WTC11 (cell line): Measurements from ENCODE around the gene ANKRD23. TPM values are rescaled to one million over a fixed set of nuclear protein-coding genes. Genes with fewer than 3 reads are reported as not detected.

Experiments used
- ATAC-seq: fragments of 200-7000 bp; cut with Tn5 transposase; 2 replicates; pipeline ENCODE4 v1.10.0; 2021; ENCODE audit warnings: mild to moderate bottlenecking, moderate library complexity
- CTCF ChIA-PET: fragments of 300-600 bp; sonication (Branson Sonifier 250); formaldehyde crosslinking; loops from one replicate; lab custom pipeline; 2021; ENCODE audit warnings: antibody characterized with exemption; lab: Charles Lee
- POLR2A ChIA-PET: fragments of 350-600 bp; sonication (Branson Sonifier 250); formaldehyde crosslinking; loops from one replicate; lab custom pipeline; 2021; ENCODE audit warnings: antibody characterized with exemption; lab: Charles Lee
- DNase-seq: peaks from one replicate; pipeline ENCODE4 v3.0.0; 2021; ENCODE audit warnings: low spot score
- H3K27ac Mint-ChIP-seq: 2 replicates; pipeline ENCODE4 v1.8.0; 2021; ENCODE audit warnings: mixed read lengths
- H3K27me3 Mint-ChIP-seq: 2 replicates; pipeline ENCODE4 v1.8.0; 2021; ENCODE audit warnings: low read depth, mild to moderate bottlenecking, moderate library complexity, mixed read lengths
- H3K36me3 Mint-ChIP-seq: 2 replicates; pipeline ENCODE4 v1.8.0; 2021; ENCODE audit warnings: mixed read lengths
- H3K4me1 Mint-ChIP-seq: 2 replicates; pipeline ENCODE4 v1.8.0; 2022; ENCODE audit warnings: mixed read lengths
- H3K4me3 Mint-ChIP-seq: 2 replicates; pipeline ENCODE4 v1.8.0; 2021; ENCODE audit warnings: mild to moderate bottlenecking, moderate library complexity, mixed read lengths
- H3K9me3 Mint-ChIP-seq: 2 replicates; pipeline ENCODE4 v1.8.0; 2021; ENCODE audit warnings: mixed read lengths
- CREB1 ChIP-seq: sonication (generic); formaldehyde crosslinking; IDR thresholded peaks from 2 replicates; pipeline ENCODE4 v1.8.0; 2023; ENCODE audit warnings: mild to moderate bottlenecking, missing genetic modification reagents
- CREM ChIP-seq: sonication (generic); formaldehyde crosslinking; IDR thresholded peaks from 2 replicates; pipeline ENCODE4 v1.8.1; 2022; ENCODE audit warnings: mild to moderate bottlenecking, missing genetic modification reagents, moderate library complexity
- E2F1 ChIP-seq: sonication (generic); formaldehyde crosslinking; IDR thresholded peaks from 2 replicates; pipeline ENCODE4 v1.8.0; 2022; ENCODE audit warnings: mild to moderate bottlenecking, missing genetic modification reagents
- E2F4 ChIP-seq: sonication (generic); formaldehyde crosslinking; IDR thresholded peaks from 2 replicates; pipeline ENCODE4 v1.8.1; 2022; ENCODE audit warnings: low read depth, mild to moderate bottlenecking, moderate library complexity, missing genetic modification reagents, borderline replicate concordance
- FOXP1 ChIP-seq: sonication (generic); formaldehyde crosslinking; IDR thresholded peaks from 2 replicates; pipeline ENCODE4 v1.8.0; 2022; ENCODE audit warnings: missing genetic modification reagents, mild to moderate bottlenecking, moderate library complexity, borderline replicate concordance
- FOXP4 ChIP-seq: sonication (generic); formaldehyde crosslinking; IDR thresholded peaks from 2 replicates; pipeline ENCODE4 v1.8.0; 2022; ENCODE audit warnings: mild to moderate bottlenecking, missing genetic modification reagents
- HMGA2 ChIP-seq: fragments of 250-450 bp; sonication (Bioruptor Pico); IDR thresholded peaks from 2 replicates; pipeline ENCODE4 v1.4.0; 2021; ENCODE audit warnings: mild to moderate bottlenecking, moderate library complexity
- MXD4 ChIP-seq: fragments of 250-450 bp; sonication (Bioruptor Pico); IDR thresholded peaks from 2 replicates; pipeline ENCODE4 v1.8.0; 2021; ENCODE audit warnings: mild to moderate bottlenecking, moderate library complexity, borderline replicate concordance
- PRDM15 ChIP-seq: sonication (generic); formaldehyde crosslinking; IDR thresholded peaks from 2 replicates; pipeline ENCODE4 v1.8.0; 2022; ENCODE audit warnings: missing genetic modification reagents
- PRRX2 ChIP-seq: fragments of 250-450 bp; sonication (Bioruptor Pico); IDR thresholded peaks from 2 replicates; pipeline ENCODE4 v1.8.0; 2021; ENCODE audit warnings: mild to moderate bottlenecking
- TEAD1 ChIP-seq: sonication (generic); formaldehyde crosslinking; IDR thresholded peaks from 2 replicates; pipeline ENCODE4 v1.8.0; 2022; ENCODE audit warnings: mild to moderate bottlenecking, missing genetic modification reagents
- USF1 ChIP-seq: sonication (generic); formaldehyde crosslinking; IDR thresholded peaks from 2 replicates; pipeline ENCODE4 v1.8.0; 2022; ENCODE audit warnings: mild to moderate bottlenecking, missing genetic modification reagents
- ZNF281 ChIP-seq: sonication (generic); formaldehyde crosslinking; IDR thresholded peaks from 2 replicates; pipeline ENCODE4 v1.8.0; 2023; ENCODE audit warnings: mild to moderate bottlenecking, missing genetic modification reagents
- ZNF396 ChIP-seq: fragments of 250-450 bp; sonication (Bioruptor Pico); IDR thresholded peaks from 2 replicates; pipeline ENCODE4 v1.8.0; 2021; ENCODE audit warnings: mild to moderate bottlenecking, moderate library complexity, borderline replicate concordance
- total RNA-seq: library from RNA; stranded (reverse); gene quantifications from 3 replicates; pipeline ENCODE4 v1.2.3, GENCODE V29; 2021

Gene ANKRD23
- total RNA-seq, 1 experiment from 2014 or later = 3.2 TPM

- H3K27me3 Mint-ChIP-seq = no peaks in the 10 kb centered on the region
- peaks cover 6% of the 10 kb centered on the region for H3K9me3 Mint-ChIP-seq
- no peak overlapping the region for H3K4me3 Mint-ChIP-seq
- peaks cover 9% of the 10 kb centered on the region for H3K36me3 Mint-ChIP-seq
- H3K27ac Mint-ChIP-seq = no peak overlapping the region
- H3K4me1 Mint-ChIP-seq = no peaks in the 10 kb centered on the region
- TF ChIP-seq TEAD1 (CRISPR knock-in tag) = no peak
- no peak for TF ChIP-seq FOXP1 (CRISPR knock-in tag)
- no peak for TF ChIP-seq MXD4 (CRISPR knock-in tag)
- TF ChIP-seq CREM (CRISPR knock-in tag) = no peak
- no peak for TF ChIP-seq E2F4 (CRISPR knock-in tag)
- no peak for TF ChIP-seq USF1 (CRISPR knock-in tag)
- no peak for TF ChIP-seq PRRX2 (CRISPR knock-in tag)
- TF ChIP-seq ZNF281 (CRISPR knock-in tag) = no peak
- TF ChIP-seq ZNF396 (CRISPR knock-in tag) = no peak
- no peak for TF ChIP-seq CREB1 (CRISPR knock-in tag)
- TF ChIP-seq E2F1 (CRISPR knock-in tag) = no peak
- TF ChIP-seq HMGA2 (CRISPR knock-in tag) = no peak
- no peak for TF ChIP-seq FOXP4 (CRISPR knock-in tag)
- TF ChIP-seq PRDM15 = no peak
- ChIA-PET POLR2A (no interaction called here), CTCF (no interaction called here)
- ATAC-seq (no peak), DNase-seq (no peak)
These were observed 38.8 kb downstream of the ANKRD23 start for GRCh38 chr2:96804986-96805385.
